H1 (cell line): ENCODE data around the gene CUL9. TPM values are rescaled to one million over a fixed set of nuclear protein-coding genes. Genes with fewer than 3 reads are reported as not detected.

Experiments
- CTCF ChIA-PET: fragments of 300-600 bp; sonication (Branson Sonifier 250); formaldehyde crosslinking; loops from one replicate; lab custom pipeline; 2021; ENCODE audit not compliant: partially characterized antibody; lab: Charles Lee
- POLR2A ChIA-PET: fragments of 300-600 bp; sonication (Branson Sonifier 250); formaldehyde crosslinking; loops from one replicate; lab custom pipeline; 2021; ENCODE audit warnings: inconsistent platforms; ENCODE audit not compliant: partially characterized antibody; lab: Charles Lee
- DNase-seq, 2 experiments: peaks; one replicate each; pipeline versions ENCODE4 v3.0.0 to v3.0.0-alpha.2; 2010 to 2022; ENCODE audit warnings: low spot score in 2 of 2, low read depth in 1 of 2, mixed read lengths in 1 of 2
- FAIRE-seq: peaks from 2 replicates; lab custom pipeline; 2011; peaks lifted over from hg19 to GRCh38; lab: Jason Lieb, UNC
- H2AFZ ChIP-seq: 2 replicates; pipeline ENCODE4 v1.8.1; 2012; ENCODE audit warnings: low read length, inconsistent platforms
- H2AK5ac ChIP-seq: 2 replicates; pipeline ENCODE4 v1.6.1; 2013; ENCODE audit warnings: low read depth, low read length
- H2BK120ac ChIP-seq: replicated peaks from 2 replicates; pipeline ENCODE3; 2013; ENCODE audit warnings: low read depth, low read length, inconsistent platforms
- H2BK12ac ChIP-seq: 2 replicates; pipeline ENCODE4 v1.6.1; 2013; ENCODE audit warnings: low read depth, low read length
- H2BK15ac ChIP-seq: 2 replicates; pipeline ENCODE4 v1.6.1; 2013; ENCODE audit warnings: low read length
- H2BK20ac ChIP-seq: 2 replicates; pipeline ENCODE4 v1.6.1; 2013; ENCODE audit warnings: low read length
- H2BK5ac ChIP-seq: 2 replicates; pipeline ENCODE4 v1.6.1; 2013; ENCODE audit warnings: low read depth, low read length
- H3K14ac ChIP-seq: 2 replicates; pipeline ENCODE4 v1.6.1; 2013; ENCODE audit warnings: inconsistent platforms; ENCODE audit not compliant: insufficient read length
- H3K18ac ChIP-seq: 2 replicates; pipeline ENCODE4 v1.6.1; 2013; ENCODE audit warnings: low read length; ENCODE audit errors: extremely low read depth
- H3K23ac ChIP-seq: 2 replicates; pipeline ENCODE4 v1.6.1; 2013; ENCODE audit warnings: inconsistent platforms; ENCODE audit not compliant: insufficient read length
- H3K23me2 ChIP-seq: 2 replicates; pipeline ENCODE4 v1.6.1; 2013; ENCODE audit warnings: low read depth, low read length
- H3K27ac ChIP-seq: 2 replicates; pipeline ENCODE4 v1.6.1; 2011; ENCODE audit warnings: low read depth, low read length, inconsistent platforms
- H3K27me3 ChIP-seq, 4 experiments: replicated peaks in 1 of 4; 1 replicate in 1 of 4; 2 replicates in 3 of 4; pipeline versions ENCODE4 v1.6.1 to v1.8.1; 2011 to 2013; ENCODE audit warnings: low read length in 3 of 4, mild to moderate bottlenecking in 3 of 4, inconsistent platforms in 2 of 4, mixed read lengths in 2 of 4, moderate library complexity in 1 of 4; ENCODE audit not compliant: control insufficient read depth in 3 of 4, insufficient read depth in 3 of 4; ENCODE audit errors: extremely low read depth in 1 of 4
- H3K36me3 ChIP-seq, 4 experiments: 2 replicates each; pipeline versions ENCODE4 v1.6.1 to v1.8.1; 2011 to 2013; ENCODE audit warnings: mild to moderate bottlenecking in 4 of 4, low read length in 3 of 4, moderate library complexity in 2 of 4, control low read depth in 1 of 4, inconsistent platforms in 1 of 4; ENCODE audit not compliant: insufficient read depth in 4 of 4, control insufficient read depth in 2 of 4
- H3K4ac ChIP-seq: replicated peaks from 2 replicates; pipeline ENCODE3; 2013; ENCODE audit warnings: low read length, low read depth, mixed read lengths, inconsistent platforms; ENCODE audit not compliant: insufficient read length
- H3K4me1 ChIP-seq, 4 experiments: replicated peaks in 1 of 4; 1 replicate in 1 of 4; 2 replicates in 3 of 4; pipeline versions ENCODE4 v1.6.1 to v1.8.1; 2011 to 2013; ENCODE audit warnings: low read length in 3 of 4, inconsistent platforms in 2 of 4, mixed read lengths in 1 of 4; ENCODE audit not compliant: insufficient read depth in 4 of 4, control insufficient read depth in 3 of 4
- H3K4me2 ChIP-seq, 2 experiments: 2 replicates each; pipeline versions ENCODE4 v1.6.1 to v1.8.1; 2011 to 2013; ENCODE audit warnings: low read depth in 2 of 2, low read length in 2 of 2, control low read depth in 1 of 2, inconsistent platforms in 1 of 2, mild to moderate bottlenecking in 1 of 2; ENCODE audit not compliant: insufficient read depth in 1 of 2
- H3K4me3 ChIP-seq, 4 experiments: fragments of 200-600, 300-600 bp in 1 of 4; sonication (generic), shearing (Covaris generic), sonication (Bioruptor Twin) in 1 of 4; 2 replicates each; pipeline versions ENCODE4 v1.5.1 to v1.8.1; 2011 to 2016; ENCODE audit warnings: low read length in 4 of 4, low read depth in 3 of 4, control low read depth in 2 of 4, inconsistent platforms in 2 of 4, mild to moderate bottlenecking in 2 of 4, mixed read lengths in 1 of 4, moderate library complexity in 1 of 4; ENCODE audit not compliant: insufficient read depth in 2 of 4; ENCODE audit errors: extremely low read depth in 1 of 4
- H3K56ac ChIP-seq: replicated peaks from 2 replicates; pipeline ENCODE3; 2013; ENCODE audit warnings: low read depth, mild to moderate bottlenecking, mixed read lengths, low read length, inconsistent platforms; ENCODE audit not compliant: insufficient read length
- H3K79me1 ChIP-seq: 2 replicates; pipeline ENCODE4 v1.6.1; 2013; ENCODE audit warnings: low read depth, low read length, control low read depth
- H3K79me2 ChIP-seq, 2 experiments: 2 replicates each; pipeline versions ENCODE4 v1.6.1 to v1.8.1; 2012 to 2013; ENCODE audit warnings: low read length in 2 of 2, mild to moderate bottlenecking in 2 of 2, inconsistent platforms in 1 of 2; ENCODE audit not compliant: insufficient read depth in 2 of 2, control insufficient read depth in 1 of 2
- H3K9ac ChIP-seq, 4 experiments: replicated peaks in 1 of 4; 1 replicate in 1 of 4; 2 replicates in 3 of 4; pipeline versions ENCODE4 v1.6.1 to v1.8.1; 2011 to 2013; ENCODE audit warnings: low read depth in 3 of 4, low read length in 3 of 4, control low read depth in 2 of 4, mild to moderate bottlenecking in 2 of 4, moderate library complexity in 2 of 4, inconsistent platforms in 1 of 4; ENCODE audit errors: extremely low read depth in 1 of 4
- H3K9me3 ChIP-seq, 2 experiments: 2 replicates each; pipeline versions ENCODE4 v1.6.1 to v1.8.1; 2012 to 2013; ENCODE audit warnings: mild to moderate bottlenecking in 2 of 2, moderate library complexity in 2 of 2, control low read depth in 1 of 2, inconsistent platforms in 1 of 2, low read depth in 1 of 2, low read length in 1 of 2, mixed read lengths in 1 of 2; ENCODE audit not compliant: insufficient read depth in 2 of 2
- H4K20me1 ChIP-seq, 2 experiments: replicated peaks in 1 of 2; 2 replicates each; pipeline versions ENCODE3 to v1.8.1; 2011 to 2013; ENCODE audit warnings: inconsistent platforms in 2 of 2, low read length in 2 of 2, mild to moderate bottlenecking in 1 of 2; ENCODE audit not compliant: insufficient read depth in 2 of 2, control insufficient read depth in 1 of 2
- H4K5ac ChIP-seq: 2 replicates; pipeline ENCODE4 v1.6.1; 2013; ENCODE audit warnings: low read length, low read depth, mixed read lengths, inconsistent platforms; ENCODE audit not compliant: insufficient read length
- H4K8ac ChIP-seq: 2 replicates; pipeline ENCODE4 v1.8.0; 2013; ENCODE audit warnings: mild to moderate bottlenecking, moderate library complexity, low read length, inconsistent platforms; ENCODE audit not compliant: insufficient read depth; ENCODE audit errors: extremely low read depth
- H4K91ac ChIP-seq: replicated peaks from 2 replicates; pipeline ENCODE3; 2013; ENCODE audit warnings: low read length, mixed read lengths, inconsistent platforms; ENCODE audit not compliant: insufficient read length
- ASH2L ChIP-seq: fragments of 200-600, 300-600 bp; sonication (generic); IDR thresholded peaks from one replicate; pipeline ENCODE4 v1.7.1; 2017; ENCODE audit warnings: low read length
- CEBPB ChIP-seq: IDR thresholded peaks from 2 replicates; pipeline ENCODE4 v1.6.1; 2012; ENCODE audit warnings: low read depth, low read length
- E2F6 ChIP-seq: IDR thresholded peaks from 2 replicates; pipeline ENCODE4 v1.6.1; 2012; ENCODE audit warnings: inconsistent platforms
- EP300 ChIP-seq, 2 experiments: IDR thresholded peaks; 1 replicate in 1 of 2; 2 replicates in 1 of 2; pipeline ENCODE4 v1.6.1; 2011 to 2012; ENCODE audit warnings: low read depth in 2 of 2, low read length in 2 of 2, mild to moderate bottlenecking in 2 of 2, borderline replicate concordance in 1 of 2, inconsistent platforms in 1 of 2, moderate library complexity in 1 of 2
- GABPA ChIP-seq: IDR thresholded peaks from 2 replicates; pipeline ENCODE4 v1.6.1; 2011; ENCODE audit warnings: mild to moderate bottlenecking, low read length, moderate library complexity, borderline replicate concordance; ENCODE audit not compliant: insufficient read depth
- RBBP5 ChIP-seq: IDR thresholded peaks from 2 replicates; pipeline ENCODE4 v1.7.1; 2012; ENCODE audit warnings: low read depth, mild to moderate bottlenecking, inconsistent platforms, low read length, moderate library complexity, borderline replicate concordance
- SAP30 ChIP-seq: fragments of 300-600 bp; sonication (generic); IDR thresholded peaks from 2 replicates; pipeline ENCODE4 v1.7.1; 2012; ENCODE audit warnings: low read length, moderate library complexity, mild to moderate bottlenecking, inconsistent platforms; ENCODE audit not compliant: insufficient read depth, insufficient replicate concordance
- WGBS, 2 experiments: shearing (Covaris generic) in 1 of 2; methylation state at CpG; one replicate each; pipeline versions ENCODE4 v1.1.6 to v1.1.7; 2013 to 2015; ENCODE audit warnings: low lambda C conversion rate in 2 of 2, mixed read lengths in 2 of 2, inconsistent platforms in 1 of 2, low coverage in 1 of 2, missing lambda C conversion rate in 1 of 2; ENCODE audit not compliant: insufficient replicate concordance in 2 of 2, insufficient coverage in 1 of 2, insufficient read length in 1 of 2; ENCODE audit errors: extremely low coverage in 1 of 2, missing lambda C conversion rate in 1 of 2; 5-methylcytosine and 5-hydroxymethylcytosine counted together
- polyA plus RNA-seq, 7 experiments: library from polyadenylated mRNA; depleted of rRNA in 3 of 7; stranded (reverse) in 5 of 7; unstranded in 2 of 7; fragments of >200 nt in 5 of 7; fragments of 200-250 nt in 2 of 7; gene quantifications; 1 replicate in 5 of 7; 2 replicates in 1 of 7; 4 replicates in 1 of 7; pipeline versions ENCODE4 v1.2.1 to v1.2.3, GENCODE V29; 2011 to 2013; ENCODE audit warnings: missing spikeins in 2 of 7, mixed read lengths in 2 of 7
- total RNA-seq: library from RNA; stranded (reverse); fragmentation: NEBNext Ultra II Directional; extraction: Animal tissue kit (Norgen Biotek cat#: 25700); gene quantifications from 2 replicates; pipeline ENCODE4 v1.2.1, GENCODE V29; 2021

CUL9 gene
- total and polyA plus RNA-seq, 2 of the 8 experiments (the other 6 are each of a cell fraction or from before 2014, with no cell fraction given) = 7.7 to 9.8 TPM

GRCh38 chr6:43174263-43175112, 7.5 kb upstream of the CUL9 start:
- POLR2A ChIA-PET = interaction anchor here (0.6 to 4.9 kb wide), 25 partner anchors 11 to 335 kb away, joined by 3 to 25 read pairs (median 4); partner anchors contain the start of genes CUL7, DNPH1, GNMT and KLHDC3
- TF ChIP-seq RBBP5 (peak; percentile 48; the same call in 1 of the 2 replicates), ASH2L (peak; percentile 55), GABPA (peak; percentile 54; the same call in 1 of the 2 replicates), SAP30 (peak; percentile 40), CEBPB (no peak), E2F6 (no peak; the same call in 1 of the 2 replicates), EP300 (IDR thresholded peaks at IDR 0.05; ENCODE audit: borderline replicate concordance in 1 of 2, low read depth in 2 of 2, low read length in 2 of 2) (no peak; a peak in 1 of 3 replicates)

More at GRCh38 chr6:43174263-43175112, 7.5 kb upstream of the CUL9 start:
- no peak overlapping the region for H2BK120ac ChIP-seq
- no peak overlapping the region for H3K56ac ChIP-seq
- H3K27ac ChIP-seq = peak overlapping the region; percentile 77; the same call in 1 of the 2 replicates
- no peak overlapping the region for H2BK15ac ChIP-seq
- H4K91ac ChIP-seq = no peak overlapping the region
- 0 out of 2 replicates have a peak overlapping the region, but pooled peaks have one; percentile 2 for H2BK12ac ChIP-seq
- DNase-seq = peak; percentile 90 to 95
- 3% methylated on average over 32 of the region's 32 CpGs; no CpG with 5 or more reads in 1 of the 2 experiments for WGBS, 2 experiments
- no peak overlapping the region for H4K5ac ChIP-seq
- no peaks in the 10 kb centered on the region for H3K9me3 ChIP-seq
- H3K27me3 ChIP-seq = peaks cover 0 to 6% (median 2%) of the 10 kb centered on the region in 4 experiments; a peak in 3 of 7 replicates
- peaks cover 13 to 33% of the 10 kb centered on the region in 2 experiments for H4K20me1 ChIP-seq
- H3K79me1 ChIP-seq = peaks cover 3% of the 10 kb centered on the region; the same call in 1 of the 2 replicates
- CTCF ChIA-PET = interaction anchor here (0.6 to 1.2 kb wide), 6 partner anchors 11 to 1991 kb away, joined by 3 to 5 read pairs (median 3); no protein-coding TSS in a partner anchor
- H3K4me1 ChIP-seq = peaks cover 9 to 17% (median 11%) of the 10 kb centered on the region in 4 experiments
- H3K23me2 ChIP-seq = peaks cover 14% of the 10 kb centered on the region
- H3K4me2 ChIP-seq = peak overlapping the region; percentile 93 to 97
- H3K4me3 ChIP-seq = peak overlapping the region; percentile 27 to 86 (median 38)
- H3K18ac ChIP-seq = no peak overlapping the region; the same call in 1 of the 2 replicates
- peak; percentile 13 for FAIRE-seq
- H3K79me2 ChIP-seq = peaks cover 0 to 28% of the 10 kb centered on the region in 2 experiments; a peak in 2 of 4 replicates
- H2AFZ ChIP-seq = no peak overlapping the region
- no peak overlapping the region for H3K14ac ChIP-seq
- H3K9ac ChIP-seq = peak overlapping the region in 3 of 4 experiments; percentile 54 to 69 (median 64); a peak in 5 of 7 replicates
- H3K4ac ChIP-seq = no peak overlapping the region
- no peak overlapping the region for H2BK20ac ChIP-seq
- H3K36me3 ChIP-seq = peaks cover 20 to 36% (median 33%) of the 10 kb centered on the region in 4 experiments
- H2BK5ac ChIP-seq = peak overlapping the region; percentile 47; the same call in 1 of the 2 replicates
- H2AK5ac ChIP-seq = no peak overlapping the region
- no peak overlapping the region for H4K8ac ChIP-seq
- no peak overlapping the region for H3K23ac ChIP-seq
